Urinary bladder (tissue), 4 donors: ENCODE measurements around the gene DBNDD2. TPM values are rescaled to one million over a fixed set of nuclear protein-coding genes. Genes with fewer than 3 reads are reported as not detected.

Experiments used
- DNase-seq: peaks from one replicate; pipeline ENCODE4 v3.0.0-alpha.2; 2015; ENCODE audit errors: extremely low spot score
- H3K27ac ChIP-seq: one replicate; pipeline ENCODE4 v1.5.1; 2013; ENCODE audit warnings: low read depth, mild to moderate bottlenecking, moderate library complexity
- H3K36me3 ChIP-seq: one replicate; pipeline ENCODE4 v1.6.1; 2013; ENCODE audit warnings: mild to moderate bottlenecking, moderate library complexity; ENCODE audit not compliant: insufficient read depth
- H3K4me1 ChIP-seq: one replicate; pipeline ENCODE4 v1.6.1; 2013; ENCODE audit warnings: mild to moderate bottlenecking, moderate library complexity; ENCODE audit not compliant: insufficient read depth
- H3K4me3 ChIP-seq: one replicate; pipeline ENCODE4 v1.5.1; 2013; ENCODE audit warnings: low read depth, low read length
- WGBS: extraction: QIAGEN DNeasy Blood & Tissue Kit; methylation state at CpG from one replicate; pipeline ENCODE4 v1.1.7; 2013; 5-methylcytosine and 5-hydroxymethylcytosine counted together
- polyA plus RNA-seq: library from polyadenylated mRNA; stranded (reverse); fragments of 200-250 nt; gene quantifications from one replicate; pipeline ENCODE4 v1.2.3, GENCODE V29; 2013
- total RNA-seq: library from RNA; depleted of rRNA; stranded (reverse); fragments of >200 nt; gene quantifications from one replicate; pipeline ENCODE4 v1.2.3, GENCODE V29; 2014
- donor health status: healthy with polysubstance abuse.
- donor health status: healthy.

DBNDD2 gene
- total and polyA plus RNA-seq, 2 donors = 15.5 to 194 TPM

- no peaks in the 10 kb centered on the region for H3K4me1 ChIP-seq
- no peak for DNase-seq
- no peak overlapping the region for H3K27ac ChIP-seq
- 91% methylated on average over 3 of the region's 3 CpGs for WGBS
- H3K4me3 ChIP-seq = no peak overlapping the region
- peaks cover 3% of the 10 kb centered on the region for H3K36me3 ChIP-seq
Observed at GRCh38 chr20:45370571-45371160, 37.4 kb upstream of the DBNDD2 start.

- H3K27ac ChIP-seq = no peak overlapping the region
- H3K4me1 ChIP-seq = no peaks in the 10 kb centered on the region
- no peak for DNase-seq
- peaks cover 3% of the 10 kb centered on the region for H3K36me3 ChIP-seq
- WGBS = 84% methylated on average over 10 of the region's 10 CpGs
- no peak overlapping the region for H3K4me3 ChIP-seq
Observed at GRCh38 chr20:45372241-45372640, 35.8 kb upstream of the DBNDD2 start.

GRCh38 chr20:45372646-45373352, 35.3 kb upstream of the DBNDD2 start:
- DNase-seq = no peak

GRCh38 chr20:45373353-45374100, 34.6 kb upstream of the DBNDD2 start:
- peak; percentile 46 for DNase-seq
- 9% methylated on average over 38 of the region's 38 CpGs for WGBS

More at GRCh38 chr20:45372646-45373352, 35.3 kb upstream of the DBNDD2 start:
- 37% methylated on average over 30 of the region's 30 CpGs for WGBS
- Histone ChIP-seq H3K36me3 (peaks cover 2% of the 10 kb centered on the region), H3K4me3 (no peak overlapping the region), H3K4me1 (no peaks in the 10 kb centered on the region), H3K27ac (no peak overlapping the region)

GRCh38 chr20:45374101-45374467, 34.0 kb upstream of the DBNDD2 start:
- Histone ChIP-seq H3K4me1 (no peaks in the 10 kb centered on the region), H3K4me3 (peak overlapping the region; percentile 37), H3K27ac (no peak overlapping the region), H3K36me3 (no peaks in the 10 kb centered on the region)
- WGBS = 62% methylated on average over 9 of the region's 9 CpGs
- no peak for DNase-seq

More at GRCh38 chr20:45373353-45374100, 34.6 kb upstream of the DBNDD2 start:
- H3K36me3 ChIP-seq = no peaks in the 10 kb centered on the region
- H3K27ac ChIP-seq = no peak overlapping the region
- H3K4me3 ChIP-seq = peak overlapping the region; percentile 37
- H3K4me1 ChIP-seq = no peaks in the 10 kb centered on the region

DNA sequence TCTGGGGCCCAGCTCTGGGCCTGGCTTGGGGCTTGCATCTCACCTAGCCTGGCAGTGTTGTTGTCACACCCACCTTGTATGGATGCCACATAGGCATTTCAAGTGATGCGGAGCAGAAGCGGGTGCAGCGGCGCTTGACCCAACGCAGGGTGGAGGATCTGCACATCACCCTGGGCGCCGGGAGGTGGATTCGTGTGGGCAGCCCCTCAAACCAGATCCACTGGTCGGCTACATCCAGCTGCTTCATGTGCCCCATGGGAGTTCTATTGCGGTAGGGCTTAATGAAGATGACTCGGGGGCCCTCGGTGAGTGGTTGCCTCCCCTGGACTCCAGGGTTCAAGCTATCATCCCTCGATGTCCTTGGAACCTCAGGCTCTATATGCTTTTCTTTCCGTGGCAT, 33.1 kb upstream of the DBNDD2 start:
- no peak for DNase-seq
- H3K4me1 ChIP-seq = no peaks in the 10 kb centered on the region
- no peaks in the 10 kb centered on the region for H3K36me3 ChIP-seq
- 93% methylated on average over 14 of the region's 14 CpGs for WGBS
- no peak overlapping the region for H3K27ac ChIP-seq
- no peak overlapping the region for H3K4me3 ChIP-seq

DNA sequence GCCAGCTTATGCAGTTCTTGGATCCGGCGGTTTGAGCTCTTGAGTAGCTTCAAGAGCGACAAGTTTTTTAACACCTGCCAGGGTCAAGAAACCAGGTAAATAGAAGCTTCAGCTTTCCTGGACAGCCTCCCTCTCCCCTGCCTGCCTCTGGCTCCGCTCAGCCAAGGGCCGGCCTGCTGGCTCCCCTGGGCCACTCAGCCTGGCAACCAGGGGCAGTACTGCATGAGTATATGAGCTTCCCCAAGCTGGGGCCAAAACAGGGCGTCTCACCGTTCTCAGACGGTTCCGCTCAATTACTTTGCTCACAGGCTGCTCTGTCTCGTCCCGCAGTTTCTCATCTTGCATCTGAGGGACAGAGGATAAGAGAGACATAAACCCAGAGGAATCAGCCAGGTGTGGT, 30.8 kb upstream of the DBNDD2 start:
- no peak overlapping the region for H3K27ac ChIP-seq
- DNase-seq = no peak
- H3K4me1 ChIP-seq = no peaks in the 10 kb centered on the region
- no peaks in the 10 kb centered on the region for H3K36me3 ChIP-seq
- 77% methylated on average over 11 of the region's 11 CpGs for WGBS
- H3K4me3 ChIP-seq = no peak overlapping the region

- Histone ChIP-seq H3K4me1 (no peaks in the 10 kb centered on the region), H3K4me3 (no peak within 1 kb of the TSS), H3K36me3 (no peaks in the 10 kb centered on the region), H3K27ac (no peak within 1 kb of the TSS)
- WGBS = 91% methylated on average over 1 of the region's 1 CpG
- no peak for DNase-seq
Observed at GRCh38 chr20:45378191-45378590, 29.9 kb upstream of the DBNDD2 start, which contains the start of gene TP53TG5. Gene TP53TG5, minus strand, starts transcription at chr20:45378325. Its CDS starts 89 bp downstream, at chr20:45378236.

DNA sequence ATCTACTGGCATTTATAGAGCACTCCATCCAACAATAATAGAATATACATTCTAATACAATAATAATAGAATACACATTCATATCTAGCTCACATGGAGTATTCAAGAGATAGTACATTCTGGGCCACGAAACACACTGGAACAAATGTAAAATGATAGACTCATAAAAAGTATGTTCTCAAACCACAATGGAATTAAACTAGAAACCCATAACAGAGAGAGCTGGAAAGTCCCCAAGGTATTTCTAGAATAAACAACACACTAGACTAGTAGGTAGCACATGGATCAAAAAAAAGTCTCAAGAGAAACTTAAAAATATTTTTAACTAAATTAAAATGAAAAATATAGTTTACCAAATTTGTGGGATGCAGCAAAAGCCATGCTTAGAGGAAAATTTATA, 20.8 kb upstream of the DBNDD2 start:
- 94% methylated on average over 1 of the region's 1 CpG for WGBS
- no peaks in the 10 kb centered on the region for H3K36me3 ChIP-seq
- no peaks in the 10 kb centered on the region for H3K4me1 ChIP-seq
- DNase-seq = no peak
- no peak overlapping the region for H3K4me3 ChIP-seq
- H3K27ac ChIP-seq = no peak overlapping the region

DNA sequence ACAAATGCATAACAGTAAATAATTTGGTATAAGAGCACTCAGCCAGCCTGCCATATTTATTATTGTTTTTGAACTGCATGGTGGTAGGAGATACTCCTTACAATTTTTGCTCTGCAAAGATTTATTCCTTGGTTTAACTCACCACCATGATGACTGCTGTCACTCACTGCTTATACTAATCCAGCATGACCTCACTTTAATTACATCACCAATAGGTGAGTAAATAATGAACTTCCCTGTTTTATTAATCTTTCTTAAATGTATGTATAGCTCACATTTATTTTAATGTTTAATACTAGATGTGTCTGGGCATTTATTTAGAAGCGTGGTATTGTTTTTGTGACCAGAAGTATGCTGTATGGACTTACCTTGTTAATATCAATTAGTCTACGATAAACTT, 17.2 kb upstream of the DBNDD2 start:
- WGBS = 96% methylated on average over 2 of the region's 2 CpGs
- Histone ChIP-seq H3K36me3 (no peaks in the 10 kb centered on the region), H3K4me1 (no peaks in the 10 kb centered on the region)

DNA sequence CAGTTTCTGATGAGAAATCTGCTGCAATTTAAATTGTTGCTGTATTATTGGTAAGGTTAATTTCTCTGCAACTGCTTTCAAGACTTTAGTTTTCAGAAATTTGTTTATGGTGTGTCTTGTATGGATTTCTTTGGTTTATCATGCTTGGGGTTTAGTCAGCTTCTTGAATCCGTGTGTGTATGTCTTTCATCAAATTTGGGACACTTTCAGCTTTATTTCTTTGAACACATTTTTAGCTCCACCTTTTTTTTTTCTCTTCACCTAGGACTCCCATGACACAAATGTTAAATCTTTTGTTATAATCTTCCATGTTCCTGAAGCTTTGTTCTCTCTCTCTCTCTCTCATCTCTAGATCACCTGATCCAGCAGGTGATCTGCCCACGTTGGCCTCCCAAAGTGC, 16.5 kb upstream of the DBNDD2 start:
- Histone ChIP-seq H3K4me1 (no peaks in the 10 kb centered on the region), H3K27ac (no peak overlapping the region), H3K4me3 (no peak overlapping the region), H3K36me3 (no peaks in the 10 kb centered on the region)
- no peak for DNase-seq
- WGBS = 65% methylated on average over 2 of the region's 2 CpGs

More for the DNA sequence above, 17.2 kb upstream of the DBNDD2 start:
- DNase-seq = no peak
- Histone ChIP-seq H3K4me3 (no peak overlapping the region), H3K27ac (no peak overlapping the region)

DNA sequence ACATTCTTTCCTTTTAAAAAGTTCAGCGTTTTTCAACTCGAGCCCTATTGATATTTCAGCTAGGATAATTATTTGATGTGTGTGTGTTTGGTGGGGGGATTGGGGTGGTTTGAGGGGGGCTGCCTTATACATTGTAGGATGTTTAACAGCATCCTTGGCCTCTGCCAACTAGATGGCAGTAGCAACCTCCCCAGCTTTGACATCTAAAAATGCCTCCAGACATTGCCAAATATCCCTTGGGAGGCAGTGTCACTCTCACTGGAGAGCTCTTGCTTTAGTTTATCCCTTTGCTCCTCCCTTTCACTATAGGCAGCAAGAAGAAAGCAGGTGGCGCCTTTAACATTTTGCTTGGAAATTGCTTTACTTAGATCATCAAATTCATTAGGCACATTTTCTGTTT, 15.4 kb upstream of the DBNDD2 start:
- H3K27ac ChIP-seq = no peak overlapping the region
- H3K36me3 ChIP-seq = no peaks in the 10 kb centered on the region
- DNase-seq = no peak
- no peak overlapping the region for H3K4me3 ChIP-seq
- WGBS = 78% methylated on average over 3 of the region's 3 CpGs
- no peaks in the 10 kb centered on the region for H3K4me1 ChIP-seq

GRCh38 chr20:45394221-45395113, 13.6 kb upstream of the DBNDD2 start:
- 85% methylated on average over 21 of the region's 21 CpGs for WGBS
- H3K4me1 ChIP-seq = no peaks in the 10 kb centered on the region
- no peak for DNase-seq

More at GRCh38 chr20:45394221-45395113, 13.6 kb upstream of the DBNDD2 start:
- Histone ChIP-seq H3K36me3 (no peaks in the 10 kb centered on the region), H3K4me3 (no peak overlapping the region), H3K27ac (no peak overlapping the region)
